Measurements from ENCODE around the gene CAVIN3. TPM values are rescaled to one million over a fixed set of nuclear protein-coding genes. Genes with fewer than 3 reads are reported as not detected.

Gene CAVIN3
- total and polyA plus RNA-seq, 2 of the 8 experiments (the other 6 are each of a cell fraction or from before 2014, with no cell fraction given), result 17.7 to 26.4 TPM

DNA sequence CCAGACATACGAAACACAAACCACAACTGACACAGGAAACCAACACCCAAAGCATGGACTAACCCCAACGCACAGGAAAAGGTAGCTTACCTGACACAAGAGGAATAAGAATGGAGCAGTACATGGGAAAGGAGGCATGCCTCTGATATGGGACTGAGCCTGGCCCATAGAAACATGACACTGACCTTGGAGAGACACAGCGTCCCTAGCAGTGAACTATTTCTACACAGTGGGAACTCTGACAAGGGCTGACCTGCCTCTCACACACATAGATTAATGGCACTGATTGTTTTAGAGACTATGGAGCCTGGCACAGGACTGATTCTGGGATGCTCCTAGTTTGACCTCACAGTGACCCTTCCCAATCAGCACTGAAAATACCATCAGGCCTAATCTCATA lies 48.7 kb downstream of the CAVIN3 start (continued):
- TF ChIP-seq EP300 (IDR thresholded peaks at IDR 0.05; ENCODE audit: borderline replicate concordance in 1 of 2, low read depth in 2 of 2, low read length in 2 of 2), result no peak
- no peak for TF ChIP-seq TBP (IDR thresholded peaks at IDR 0.05; ENCODE audit: low read depth, low read length)
- TF ChIP-seq GABPA (IDR thresholded peaks at IDR 0.05; ENCODE audit: borderline replicate concordance, insufficient read depth, low read length), result no peak
- no peak for TF ChIP-seq RFX5 (IDR thresholded peaks at IDR 0.05; ENCODE audit: borderline replicate concordance, low read depth, low read length)
- TF ChIP-seq KDM5A (IDR thresholded peaks at IDR 0.05; ENCODE audit: low read length), result no peak
- TF ChIP-seq POLR2AphosphoS5 (IDR thresholded peaks at IDR 0.05; ENCODE audit: low read depth, low read length), result no peak

Measured in H1 (cell line).